Activated CD8-positive, alpha-beta T cell treated with anti-CD3 and anti-CD28 coated beads for 36 hours (primary cell): Measurements from ENCODE around the gene SHISA4. TPM values are rescaled to one million over a fixed set of nuclear protein-coding genes. Genes with fewer than 3 reads are reported as not detected.
"Not testable (repeated sequence)": the region's sequence is repeated elsewhere in the genome, so short reads cannot be mapped to it uniquely, and the experiment has no call there.

ENCODE experiments used
- ATAC-seq: fragments of 200-7000 bp; cut with Tn5 transposase; one replicate; pipeline ENCODE4 v1.10.0; 2021; ENCODE audit warnings: mild to moderate bottlenecking, moderate library complexity
- CTCF ChIA-PET: fragments of 350-600 bp; sonication (Branson Sonifier 250); formaldehyde crosslinking; loops from one replicate; lab custom pipeline; 2021; ENCODE audit warnings: antibody characterized with exemption; lab: Charles Lee
- POLR2A ChIA-PET: fragments of 350-600 bp; sonication (Branson Sonifier 250); formaldehyde crosslinking; loops from one replicate; lab custom pipeline; 2021; ENCODE audit warnings: antibody characterized with exemption; lab: Charles Lee
- DNase-seq: peaks from one replicate; pipeline ENCODE4 v3.0.0-alpha.2; 2020
- H3K27ac Mint-ChIP-seq: one replicate; pipeline ENCODE4 v1.8.0; 2021; ENCODE audit warnings: mild to moderate bottlenecking, mixed read lengths
- H3K27me3 Mint-ChIP-seq: one replicate; pipeline ENCODE4 v1.8.0; 2021; ENCODE audit warnings: mixed read lengths
- H3K36me3 Mint-ChIP-seq: one replicate; pipeline ENCODE4 v1.8.0; 2021; ENCODE audit warnings: low read depth, mixed read lengths
- H3K4me1 Mint-ChIP-seq: one replicate; pipeline ENCODE4 v1.8.0; 2021; ENCODE audit warnings: low read depth, mixed read lengths
- H3K4me3 Mint-ChIP-seq: one replicate; pipeline ENCODE4 v1.8.0; 2021; ENCODE audit warnings: mild to moderate bottlenecking, moderate library complexity, mixed read lengths
- H3K9me3 Mint-ChIP-seq: one replicate; pipeline ENCODE4 v1.8.0; 2021; ENCODE audit warnings: mixed read lengths
- CTCF ChIP-seq: fragments of 200-600 bp; IDR thresholded peaks from one replicate; pipeline ENCODE4 v1.8.0; 2022; ENCODE audit warnings: antibody characterized with exemption, mild to moderate bottlenecking
- intact Hi-C: fragments of 100-400 bp; cut with micrococcal nuclease; formaldehyde crosslinking; loops from one replicate; pipeline ENCODE4 v1.10.0; 2022
- total RNA-seq, 2 experiments: library from RNA; stranded (reverse); gene quantifications; one replicate each; pipeline ENCODE4 v1.2.3, GENCODE V29; 2021

The SHISA4 gene
- total RNA-seq, 2 experiments from 2014 or later = 0.47 TPM; not detected in 1

GRCh38 chr1:201898992-201899391 lies 10.3 kb downstream of the SHISA4 start:
- no peak for TF ChIP-seq CTCF
- Mint-ChIP-seq H3K4me1 (peaks cover 7% of the 10 kb centered on the region), H3K36me3 (no peaks in the 10 kb centered on the region), H3K9me3 (no peaks in the 10 kb centered on the region), H3K27me3 (peaks cover 2% of the 10 kb centered on the region), H3K4me3 (no peak overlapping the region), H3K27ac (no peak overlapping the region)
- ChIA-PET POLR2A (interaction anchor here (0.5 to 1.4 kb wide), 2 partner anchors 11 to 16 kb away, joined by 3 to 4 read pairs; no protein-coding TSS in a partner anchor), CTCF (interaction anchor here (1.0 to 7.2 kb wide), 7 partner anchors 11 to 236 kb away, joined by 3 to 130 read pairs (median 4); no protein-coding TSS in a partner anchor)
- intact Hi-C loops = no loop called here
- ATAC-seq (no peak), DNase-seq (no peak)

- ChIA-PET CTCF (interaction anchor here (1.3 to 7.2 kb wide), 3 partner anchors 10 to 109 kb away, joined by 3 to 130 read pairs (median 4); no protein-coding TSS in a partner anchor), POLR2A (interaction anchor here (0.5 to 1.4 kb wide), 2 partner anchors 10 to 15 kb away, joined by 3 to 4 read pairs; no protein-coding TSS in a partner anchor)
- peaks cover 7% of the 10 kb centered on the region for H3K4me1 Mint-ChIP-seq
- no peaks in the 10 kb centered on the region for H3K9me3 Mint-ChIP-seq
- H3K27me3 Mint-ChIP-seq = no peaks in the 10 kb centered on the region
- no peak overlapping the region for H3K27ac Mint-ChIP-seq
- no peak for TF ChIP-seq CTCF
- intact Hi-C loops = no loop called here
- no peaks in the 10 kb centered on the region for H3K36me3 Mint-ChIP-seq
- ATAC-seq = no peak
- no peak overlapping the region for H3K4me3 Mint-ChIP-seq
- no peak for DNase-seq
Observed at GRCh38 chr1:201899683-201900429, 11.2 kb downstream of the SHISA4 start.

GRCh38 chr1:201900476-201900875 lies 11.8 kb downstream of the SHISA4 start:
- H3K36me3 Mint-ChIP-seq = no peaks in the 10 kb centered on the region
- intact Hi-C loops = no loop called here
- H3K4me1 Mint-ChIP-seq = peaks cover 11% of the 10 kb centered on the region
- no peak overlapping the region for H3K27ac Mint-ChIP-seq
- H3K9me3 Mint-ChIP-seq = no peaks in the 10 kb centered on the region
- H3K27me3 Mint-ChIP-seq = no peaks in the 10 kb centered on the region
- POLR2A ChIA-PET = interaction anchor here (1.4 kb wide), 1 partner anchor 10 kb away, joined by 4 read pairs; no protein-coding TSS in a partner anchor
- no peak for ATAC-seq
- CTCF ChIA-PET = interaction anchor here (7.2 kb wide), 1 partner anchor 73 kb away, joined by 130 read pairs; no protein-coding TSS in a partner anchor
- no peak for DNase-seq
- no peak overlapping the region for H3K4me3 Mint-ChIP-seq
- TF ChIP-seq CTCF = no peak

GRCh38 chr1:201901036-201901435 lies 12.3 kb downstream of the SHISA4 start:
- POLR2A ChIA-PET, CTCF ChIA-PET, H3K36me3 Mint-ChIP-seq, ATAC-seq, intact Hi-C loops, DNase-seq, H3K4me3 Mint-ChIP-seq, H3K9me3 Mint-ChIP-seq, H3K27me3 Mint-ChIP-seq, H3K27ac Mint-ChIP-seq: not testable (repeated sequence)
- peaks cover 10% of the 10 kb centered on the region for H3K4me1 Mint-ChIP-seq

GRCh38 chr1:201902198-201902597 lies 13.5 kb downstream of the SHISA4 start:
- POLR2A ChIA-PET = interaction anchor here (0.8 kb wide), 1 partner anchor 13 kb away, joined by 3 read pairs; no protein-coding TSS in a partner anchor
- DNase-seq (no peak), ATAC-seq (no peak)
- H3K4me3 Mint-ChIP-seq = no peak overlapping the region
- H3K27me3 Mint-ChIP-seq = no peaks in the 10 kb centered on the region
- CTCF ChIA-PET = no interaction called here
- peaks cover 6% of the 10 kb centered on the region for H3K4me1 Mint-ChIP-seq
- H3K27ac Mint-ChIP-seq = no peak overlapping the region
- intact Hi-C loops = no loop called here
- no peaks in the 10 kb centered on the region for H3K36me3 Mint-ChIP-seq
- H3K9me3 Mint-ChIP-seq = no peaks in the 10 kb centered on the region
- TF ChIP-seq CTCF = no peak
